ENCODE data around the gene NEUROG2. TPM values are rescaled to one million over a fixed set of nuclear protein-coding genes. Genes with fewer than 3 reads are reported as not detected.

NEUROG2 gene
- not detected in 2 replicates for total RNA-seq

GRCh38 chr4:112516066-112516470, at the start of gene NEUROG2:
NEUROG2 (minus strand) TSS chr4:112516180; CDS start chr4:112515475, 705 bp downstream.

Other genes starting within 250 kb of the NEUROG2 start
- gene TIFA, start 230.3 kb downstream of the NEUROG2 start, total RNA-seq, result 11.4 and 12.0 TPM in 2 replicates
- 0.65 and 1.5 TPM in 2 replicates for gene ALPK1, start 218.8 kb downstream of the NEUROG2 start, total RNA-seq
- gene ZGRF1, start 120.7 kb upstream of the NEUROG2 start, total RNA-seq, result 4.1 and 5.3 TPM in 2 replicates
- 16.3 and 26.8 TPM in 2 replicates for gene LARP7, start 121.0 kb upstream of the NEUROG2 start, total RNA-seq

Measured in dermis lymphatic vessel endothelial cell (primary cell).